Measurements from ENCODE around the gene SPACA7. TPM values are rescaled to one million over a fixed set of nuclear protein-coding genes. Genes with fewer than 3 reads are reported as not detected.

The SPACA7 gene
- total RNA-seq, 2 donors from 2014 or later, result not detected

- H3K4me3 ChIP-seq, result no peak overlapping the region
These were observed 74.7 kb downstream of the SPACA7 start for GRCh38 chr13:112450904-112451240.

GRCh38 chr13:112451512-112452379 is 75.6 kb downstream of the SPACA7 start:
- H3K27me3 ChIP-seq (replicated peaks; ENCODE audit: insufficient read depth), result no peaks in the 10 kb centered on the region

More at GRCh38 chr13:112450904-112451240, 74.7 kb downstream of the SPACA7 start:
- no peak overlapping the region for H3K27ac ChIP-seq
- H3K4me1 ChIP-seq (ENCODE audit: control insufficient read depth in 1 of 2, low read depth in 2 of 2), result no peaks in the 10 kb centered on the region
- TF ChIP-seq, protein P1, sequence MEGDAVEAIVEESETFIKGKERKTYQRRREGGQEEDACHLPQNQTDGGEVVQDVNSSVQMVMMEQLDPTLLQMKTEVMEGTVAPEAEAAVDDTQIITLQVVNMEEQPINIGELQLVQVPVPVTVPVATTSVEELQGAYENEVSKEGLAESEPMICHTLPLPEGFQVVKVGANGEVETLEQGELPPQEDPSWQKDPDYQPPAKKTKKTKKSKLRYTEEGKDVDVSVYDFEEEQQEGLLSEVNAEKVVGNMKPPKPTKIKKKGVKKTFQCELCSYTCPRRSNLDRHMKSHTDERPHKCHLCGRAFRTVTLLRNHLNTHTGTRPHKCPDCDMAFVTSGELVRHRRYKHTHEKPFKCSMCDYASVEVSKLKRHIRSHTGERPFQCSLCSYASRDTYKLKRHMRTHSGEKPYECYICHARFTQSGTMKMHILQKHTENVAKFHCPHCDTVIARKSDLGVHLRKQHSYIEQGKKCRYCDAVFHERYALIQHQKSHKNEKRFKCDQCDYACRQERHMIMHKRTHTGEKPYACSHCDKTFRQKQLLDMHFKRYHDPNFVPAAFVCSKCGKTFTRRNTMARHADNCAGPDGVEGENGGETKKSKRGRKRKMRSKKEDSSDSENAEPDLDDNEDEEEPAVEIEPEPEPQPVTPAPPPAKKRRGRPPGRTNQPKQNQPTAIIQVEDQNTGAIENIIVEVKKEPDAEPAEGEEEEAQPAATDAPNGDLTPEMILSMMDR (IDR thresholded peaks at IDR 0.05), result no peak
- no peak for ATAC-seq (ENCODE audit: insufficient number of reproducible peaks, low FRiP score, low read depth)
- H3K27me3 ChIP-seq (replicated peaks; ENCODE audit: insufficient read depth), result no peaks in the 10 kb centered on the region
- H3K9me3 ChIP-seq, result no peaks in the 10 kb centered on the region
- DNase-seq (ENCODE audit: low spot score), result no peak
- no peaks in the 10 kb centered on the region for H3K36me3 ChIP-seq

GRCh38 chr13:112452380-112453206 is 76.4 kb downstream of the SPACA7 start:
- DNase-seq (ENCODE audit: low spot score), result no peak
- TF ChIP-seq, protein P1 (IDR thresholded peaks at IDR 0.05), result no peak
- H3K27me3 ChIP-seq (replicated peaks; ENCODE audit: insufficient read depth), result no peaks in the 10 kb centered on the region
- no peak overlapping the region for H3K4me3 ChIP-seq
- no peak overlapping the region for H3K27ac ChIP-seq
- H3K9me3 ChIP-seq, result no peaks in the 10 kb centered on the region
- no peaks in the 10 kb centered on the region for H3K36me3 ChIP-seq
- ATAC-seq (ENCODE audit: insufficient number of reproducible peaks, low FRiP score, low read depth), result no peak
- no peaks in the 10 kb centered on the region for H3K4me1 ChIP-seq (ENCODE audit: control insufficient read depth in 1 of 2, low read depth in 2 of 2)

More at GRCh38 chr13:112451512-112452379, 75.6 kb downstream of the SPACA7 start:
- TF ChIP-seq, protein P1 (IDR thresholded peaks at IDR 0.05), result no peak
- Histone ChIP-seq H3K4me1 (ENCODE audit: control insufficient read depth in 1 of 2, low read depth in 2 of 2) (no peaks in the 10 kb centered on the region), H3K4me3 (no peak overlapping the region), H3K9me3 (no peaks in the 10 kb centered on the region), H3K27ac (no peak overlapping the region), H3K36me3 (no peaks in the 10 kb centered on the region)
- DNase-seq (ENCODE audit: low spot score), result no peak
- no peak for ATAC-seq (ENCODE audit: insufficient number of reproducible peaks, low FRiP score, low read depth)

- Histone ChIP-seq H3K36me3 (no peaks in the 10 kb centered on the region), H3K27me3 (replicated peaks; ENCODE audit: insufficient read depth) (no peaks in the 10 kb centered on the region), H3K27ac (no peak overlapping the region), H3K4me3 (no peak overlapping the region), H3K9me3 (no peaks in the 10 kb centered on the region), H3K4me1 (ENCODE audit: control insufficient read depth in 1 of 2, low read depth in 2 of 2) (no peaks in the 10 kb centered on the region)
- DNase-seq (ENCODE audit: low spot score) (no peak), ATAC-seq (ENCODE audit: insufficient number of reproducible peaks, low FRiP score, low read depth) (no peak)
- TF ChIP-seq, protein P1 (IDR thresholded peaks at IDR 0.05), result no peak
These were observed 77.2 kb downstream of the SPACA7 start for GRCh38 chr13:112453207-112453829.

Measured in thoracic aorta (tissue), 2 donors.